K562 (cell line): ENCODE measurements around the gene STXBP6. TPM values are rescaled to one million over a fixed set of nuclear protein-coding genes. Genes with fewer than 3 reads are reported as not detected.

Experiments used
- ATAC-seq: fragments of 200-7000 bp; cut with Tn5 transposase; 3 replicates; pipeline ENCODE4 v1.9.1; 2020; ENCODE audit warnings: moderate library complexity
- BruUV-seq: library from RNA; stranded (reverse); fragments of 400-500 nt; replicated peaks from 2 replicates; lab custom pipeline; 2021; lab: Mats Ljungman, UMichigan
- CTCF ChIA-PET: fragments of 300-600 bp; formaldehyde crosslinking; extraction: SDS; loops from one replicate; lab custom pipeline; 2021; ENCODE audit warnings: low intra/inter-chr PET ratio; lab: Yijun Ruan, JAX
- POLR2A ChIA-PET: fragments of 300-600, 350-650 bp; sonication (Branson Sonifier 250); formaldehyde crosslinking; extraction: SDS; loops from one replicate; lab custom pipeline; 2021; ENCODE audit warnings: antibody characterized with exemption, inconsistent platforms; lab: Yijun Ruan, JAX
- DNase-seq, 4 experiments: peaks; one replicate each; pipeline versions ENCODE4 v3.0.0 to v3.0.0-alpha.2; 2011 to 2018; ENCODE audit warnings: low spot score in 3 of 4, mixed read lengths in 3 of 4; ENCODE audit errors: extremely low read depth in 1 of 4
- FAIRE-seq: peaks from 2 replicates; lab custom pipeline; 2011; peaks lifted over from hg19 to GRCh38; lab: Jason Lieb, UNC
- H2AFZ ChIP-seq: 2 replicates; pipeline ENCODE4 v1.6.0; 2011; ENCODE audit warnings: low read depth, low read length, control low read depth, inconsistent platforms
- H3K27ac ChIP-seq: fragments of 200-600 bp; 3 replicates; pipeline ENCODE4 v1.8.0; 2011; ENCODE audit warnings: low read depth, mild to moderate bottlenecking, control low read depth, inconsistent platforms, low read length, moderate library complexity, mixed read lengths; ENCODE audit errors: extremely low read depth
- H3K27me3 ChIP-seq, 2 experiments: fragments of 300-600 bp in 1 of 2; 2 replicates in 1 of 2; 3 replicates in 1 of 2; pipeline versions ENCODE4 v1.6.0 to v1.8.0; 2011; ENCODE audit warnings: inconsistent platforms in 2 of 2, low read length in 2 of 2, mild to moderate bottlenecking in 1 of 2, mixed read lengths in 1 of 2, moderate library complexity in 1 of 2; ENCODE audit not compliant: control insufficient read depth in 2 of 2, insufficient read depth in 2 of 2
- H3K36me3 ChIP-seq: fragments of 300-600 bp; 3 replicates; pipeline ENCODE4 v1.8.0; 2011; ENCODE audit warnings: mild to moderate bottlenecking, low read length, inconsistent platforms; ENCODE audit not compliant: control insufficient read depth, insufficient read depth
- H3K4me1 ChIP-seq, 2 experiments: fragments of 200-600 bp in 1 of 2; replicated peaks in 1 of 2; 2 replicates in 1 of 2; 3 replicates in 1 of 2; pipeline versions ENCODE4 v1.5.1 to v1.8.0; 2011; ENCODE audit warnings: inconsistent platforms in 2 of 2, low read length in 2 of 2, mild to moderate bottlenecking in 1 of 2, mixed read lengths in 1 of 2, moderate library complexity in 1 of 2; ENCODE audit not compliant: control insufficient read depth in 2 of 2, insufficient read depth in 2 of 2
- H3K4me2 ChIP-seq: 2 replicates; pipeline ENCODE4 v1.6.1; 2011; ENCODE audit warnings: low read length, control low read depth, inconsistent platforms, mixed read lengths; ENCODE audit not compliant: insufficient read depth
- H3K4me3 ChIP-seq: fragments of 200-600 bp; sonication (generic), shearing (Covaris generic); 2 replicates; pipeline ENCODE4 v1.5.1; 2016; ENCODE audit warnings: control low read depth, inconsistent platforms
- H3K79me2 ChIP-seq: fragments of 200-600 bp; 3 replicates; pipeline ENCODE4 v1.8.0; 2011; ENCODE audit warnings: low read length, inconsistent platforms; ENCODE audit not compliant: control insufficient read depth, insufficient read depth
- H3K9ac ChIP-seq, 2 experiments: 2 replicates each; pipeline versions ENCODE4 v1.6.0 to v1.6.1; 2011; ENCODE audit warnings: low read depth in 2 of 2, low read length in 2 of 2, control low read depth in 1 of 2, inconsistent platforms in 1 of 2, mild to moderate bottlenecking in 1 of 2, mixed read lengths in 1 of 2; ENCODE audit not compliant: insufficient read depth in 1 of 2
- H3K9me1 ChIP-seq: one replicate; pipeline ENCODE4 v1.6.0; 2011; ENCODE audit warnings: inconsistent platforms, mild to moderate bottlenecking, low read length, moderate library complexity; ENCODE audit not compliant: control insufficient read depth, insufficient read depth
- H3K9me3 ChIP-seq: replicated peaks from 2 replicates; pipeline ENCODE4 v1.5.1; 2011; ENCODE audit warnings: low read depth, low read length, inconsistent platforms; ENCODE audit not compliant: control insufficient read depth, insufficient read depth
- H4K20me1 ChIP-seq: replicated peaks from 2 replicates; pipeline ENCODE4 v1.6.1; 2011; ENCODE audit warnings: low read length, inconsistent platforms, mixed read lengths; ENCODE audit not compliant: control insufficient read depth, insufficient read depth
- KAT7 ChIP-seq: sonication (generic); formaldehyde crosslinking; IDR thresholded peaks from 2 replicates; pipeline ENCODE4 v1.8.0; 2022; ENCODE audit warnings: missing genetic modification reagents, mild to moderate bottlenecking, borderline replicate concordance
- MTA2 ChIP-seq: fragments of 450-650 bp; IDR thresholded peaks from 2 replicates; pipeline ENCODE4 v1.6.1; 2016; ENCODE audit warnings: low read depth
- NR1H2 ChIP-seq: sonication (generic); formaldehyde crosslinking; IDR thresholded peaks from 2 replicates; pipeline ENCODE4 v1.4.0; 2020; ENCODE audit warnings: mild to moderate bottlenecking, missing genetic modification reagents
- PKNOX1 ChIP-seq: fragments of 450-650 bp; IDR thresholded peaks from 2 replicates; pipeline ENCODE4 v1.6.1; 2016
- SREBF1 ChIP-seq: fragments of 150-350 bp; IDR thresholded peaks from 2 replicates; pipeline ENCODE4 v1.6.1; 2014; ENCODE audit warnings: antibody characterized with exemption, low read depth, low read length, borderline replicate concordance
- SUPT5H ChIP-seq: fragments of 450-650 bp; IDR thresholded peaks from 2 replicates; pipeline ENCODE4 v1.6.1; 2016
- ZC3H8 ChIP-seq: fragments of 450-650 bp; IDR thresholded peaks from 2 replicates; pipeline ENCODE4 v1.6.1; 2017
- ZNF274 ChIP-seq: IDR thresholded peaks from 2 replicates; pipeline ENCODE4 v1.6.1; 2011; ENCODE audit warnings: low read depth, mild to moderate bottlenecking, low read length, moderate library complexity, borderline replicate concordance
- WGBS: fragments of 100-300 bp; shearing (Covaris generic); methylation state at CpG from one replicate; pipeline ENCODE4 v1.1.6; 2016; ENCODE audit warnings: low coverage, mixed read lengths; ENCODE audit not compliant: insufficient coverage; ENCODE audit errors: missing lambda C conversion rate; 5-methylcytosine and 5-hydroxymethylcytosine counted together
- in situ Hi-C: fragments of 300-500 bp; cut with MboI; formaldehyde crosslinking; loops from 4 replicates; pipeline ENCODE4 v1.15.0; 2018; ENCODE audit warnings: inconsistent platforms, mixed read lengths
- intact Hi-C: fragments of 100-400 bp; cut with micrococcal nuclease; formaldehyde crosslinking; loops from 2 replicates; pipeline ENCODE4 v1.14.2; 2022
- polyA plus RNA-seq, 8 experiments: library from polyadenylated mRNA; depleted of rRNA in 4 of 8; stranded (reverse) in 5 of 8; unstranded in 3 of 8; fragments of >200 nt; fragmentation: Nextera tagmentation in 2 of 8; fragmentation: Illumina TruSeq in 1 of 8; extraction: Ambion mirVana in 2 of 8; extraction: Trizol in 1 of 8; gene quantifications; 2 replicates each; pipeline versions ENCODE4 v1.2.1 to v1.2.3, GENCODE V29; 2011 to 2014; ENCODE audit warnings: inconsistent platforms in 1 of 8, missing spikeins in 1 of 8
- total RNA-seq, 7 experiments: library from RNA; depleted of rRNA in 6 of 7; stranded (reverse); fragments of >200 nt in 6 of 7; fragmentation: Illumina TruSeq in 2 of 7; extraction: Trizol in 2 of 7; gene quantifications; 2 replicates each; pipeline versions ENCODE4 v1.2.1 to v1.2.3, GENCODE V29; 2011 to 2021; ENCODE audit warnings: low replicate concordance in 1 of 7
- TF ChIP-seq, protein P1 (sequence below): sonication (generic); formaldehyde crosslinking; IDR thresholded peaks from 2 replicates; pipeline ENCODE4 v1.8.1; 2023; ENCODE audit warnings: mild to moderate bottlenecking, missing genetic modification reagents
- TF ChIP-seq, protein P2 (sequence below): sonication (generic); formaldehyde crosslinking; IDR thresholded peaks from 2 replicates; pipeline ENCODE4 v1.8.0; 2022; ENCODE audit warnings: mild to moderate bottlenecking, missing genetic modification reagents, borderline replicate concordance
- TF ChIP-seq, protein P3 (sequence below): fragments of 250-450 bp; sonication (Bioruptor Pico); IDR thresholded peaks from 2 replicates; pipeline ENCODE4 v1.8.0; 2022; ENCODE audit warnings: inconsistent platforms
- TF ChIP-seq, protein P4 (sequence below): fragments of 450-650 bp; formaldehyde crosslinking; IDR thresholded peaks from 2 replicates; pipeline ENCODE4 v1.4.0; 2020; ENCODE audit warnings: mild to moderate bottlenecking
- TF ChIP-seq, protein P5 (sequence below): fragments of 250-450 bp; sonication (Bioruptor Pico); IDR thresholded peaks from 2 replicates; pipeline ENCODE4 v1.8.0; 2022; ENCODE audit warnings: inconsistent platforms, mild to moderate bottlenecking, moderate library complexity, borderline replicate concordance

The STXBP6 gene
- total and polyA plus RNA-seq, 9 of the 15 experiments (the other 6 are each of a cell fraction or from before 2014, with no cell fraction given) = 0.27 to 0.89 (median 0.59) TPM

DNA sequence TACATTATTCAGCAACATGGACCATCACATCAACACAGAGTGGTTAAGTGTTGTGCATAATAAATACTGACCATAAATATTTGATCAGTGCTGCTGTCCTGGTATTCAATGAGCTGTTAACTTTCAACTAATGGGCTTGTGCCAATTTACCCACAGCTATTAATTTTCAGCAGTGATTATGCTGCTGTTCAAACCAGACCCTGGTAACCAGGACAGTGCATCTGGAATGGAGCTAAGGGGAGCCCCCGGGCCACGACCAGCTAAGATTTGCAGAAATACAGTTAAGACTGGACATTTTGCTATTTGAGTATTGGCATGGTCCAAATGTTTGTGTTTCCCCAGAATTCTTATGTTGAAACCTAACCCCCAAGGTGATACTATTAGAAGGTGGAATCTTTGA lies 235.6 kb downstream of the STXBP6 start (continued):
- TF ChIP-seq, protein P1, sequence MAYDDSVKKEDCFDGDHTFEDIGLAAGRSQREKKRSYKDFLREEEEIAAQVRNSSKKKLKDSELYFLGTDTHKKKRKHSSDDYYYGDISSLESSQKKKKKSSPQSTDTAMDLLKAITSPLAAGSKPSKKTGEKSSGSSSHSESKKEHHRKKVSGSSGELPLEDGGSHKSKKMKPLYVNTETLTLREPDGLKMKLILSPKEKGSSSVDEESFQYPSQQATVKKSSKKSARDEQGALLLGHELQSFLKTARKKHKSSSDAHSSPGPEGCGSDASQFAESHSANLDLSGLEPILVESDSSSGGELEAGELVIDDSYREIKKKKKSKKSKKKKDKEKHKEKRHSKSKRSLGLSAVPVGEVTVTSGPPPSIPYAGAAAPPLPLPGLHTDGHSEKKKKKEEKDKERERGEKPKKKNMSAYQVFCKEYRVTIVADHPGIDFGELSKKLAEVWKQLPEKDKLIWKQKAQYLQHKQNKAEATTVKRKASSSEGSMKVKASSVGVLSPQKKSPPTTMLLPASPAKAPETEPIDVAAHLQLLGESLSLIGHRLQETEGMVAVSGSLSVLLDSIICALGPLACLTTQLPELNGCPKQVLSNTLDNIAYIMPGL = no peak
- TF ChIP-seq SUPT5H (no peak), ZNF274 (no peak), NR1H2 (no peak)
- TF ChIP-seq, protein P2, sequence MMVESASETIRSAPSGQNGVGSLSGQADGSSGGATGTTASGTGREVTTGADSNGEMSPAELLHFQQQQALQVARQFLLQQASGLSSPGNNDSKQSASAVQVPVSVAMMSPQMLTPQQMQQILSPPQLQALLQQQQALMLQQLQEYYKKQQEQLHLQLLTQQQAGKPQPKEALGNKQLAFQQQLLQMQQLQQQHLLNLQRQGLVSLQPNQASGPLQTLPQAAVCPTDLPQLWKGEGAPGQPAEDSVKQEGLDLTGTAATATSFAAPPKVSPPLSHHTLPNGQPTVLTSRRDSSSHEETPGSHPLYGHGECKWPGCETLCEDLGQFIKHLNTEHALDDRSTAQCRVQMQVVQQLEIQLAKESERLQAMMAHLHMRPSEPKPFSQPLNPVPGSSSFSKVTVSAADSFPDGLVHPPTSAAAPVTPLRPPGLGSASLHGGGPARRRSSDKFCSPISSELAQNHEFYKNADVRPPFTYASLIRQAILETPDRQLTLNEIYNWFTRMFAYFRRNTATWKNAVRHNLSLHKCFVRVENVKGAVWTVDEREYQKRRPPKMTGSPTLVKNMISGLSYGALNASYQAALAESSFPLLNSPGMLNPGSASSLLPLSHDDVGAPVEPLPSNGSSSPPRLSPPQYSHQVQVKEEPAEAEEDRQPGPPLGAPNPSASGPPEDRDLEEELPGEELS = no peak

- no peak for FAIRE-seq
- CTCF ChIA-PET = no interaction called here
- H3K27ac ChIP-seq = no peak overlapping the region
Measured at GRCh38 chr14:24813819-24814259, 236.1 kb downstream of the STXBP6 start.

More at GRCh38 chr14:24813819-24814259, 236.1 kb downstream of the STXBP6 start:
- H3K27me3 ChIP-seq = peaks cover 0 to under 1% of the 10 kb centered on the region in 2 experiments; a peak in 1 of 5 replicates
- DNase-seq (no peak), ATAC-seq (no peak)
- H3K36me3 ChIP-seq = no peaks in the 10 kb centered on the region
- H2AFZ ChIP-seq = no peak overlapping the region
- H3K9me1 ChIP-seq = no peaks in the 10 kb centered on the region
- POLR2A ChIA-PET = no interaction called here
- in situ Hi-C loops = loop anchor here (25.0 kb wide), 1 partner anchor 323 kb away; no protein-coding TSS in a partner anchor
- H3K9ac ChIP-seq = no peak overlapping the region
- no peaks in the 10 kb centered on the region for H3K79me2 ChIP-seq
- no peaks in the 10 kb centered on the region for H4K20me1 ChIP-seq
- H3K4me3 ChIP-seq = no peak overlapping the region
- H3K4me2 ChIP-seq = no peak overlapping the region
- WGBS = 0% methylated on average over 2 of the region's 2 CpGs
- no peak for TF ChIP-seq MTA2
- TF ChIP-seq ZC3H8 = no peak
- no peak for TF ChIP-seq KAT7 (CRISPR knock-in tag)
- TF ChIP-seq, protein P3, sequence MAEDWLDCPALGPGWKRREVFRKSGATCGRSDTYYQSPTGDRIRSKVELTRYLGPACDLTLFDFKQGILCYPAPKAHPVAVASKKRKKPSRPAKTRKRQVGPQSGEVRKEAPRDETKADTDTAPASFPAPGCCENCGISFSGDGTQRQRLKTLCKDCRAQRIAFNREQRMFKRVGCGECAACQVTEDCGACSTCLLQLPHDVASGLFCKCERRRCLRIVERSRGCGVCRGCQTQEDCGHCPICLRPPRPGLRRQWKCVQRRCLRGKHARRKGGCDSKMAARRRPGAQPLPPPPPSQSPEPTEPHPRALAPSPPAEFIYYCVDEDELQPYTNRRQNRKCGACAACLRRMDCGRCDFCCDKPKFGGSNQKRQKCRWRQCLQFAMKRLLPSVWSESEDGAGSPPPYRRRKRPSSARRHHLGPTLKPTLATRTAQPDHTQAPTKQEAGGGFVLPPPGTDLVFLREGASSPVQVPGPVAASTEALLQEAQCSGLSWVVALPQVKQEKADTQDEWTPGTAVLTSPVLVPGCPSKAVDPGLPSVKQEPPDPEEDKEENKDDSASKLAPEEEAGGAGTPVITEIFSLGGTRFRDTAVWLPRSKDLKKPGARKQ (CRISPR knock-in tag) = no peak
- TF ChIP-seq, protein P4, sequence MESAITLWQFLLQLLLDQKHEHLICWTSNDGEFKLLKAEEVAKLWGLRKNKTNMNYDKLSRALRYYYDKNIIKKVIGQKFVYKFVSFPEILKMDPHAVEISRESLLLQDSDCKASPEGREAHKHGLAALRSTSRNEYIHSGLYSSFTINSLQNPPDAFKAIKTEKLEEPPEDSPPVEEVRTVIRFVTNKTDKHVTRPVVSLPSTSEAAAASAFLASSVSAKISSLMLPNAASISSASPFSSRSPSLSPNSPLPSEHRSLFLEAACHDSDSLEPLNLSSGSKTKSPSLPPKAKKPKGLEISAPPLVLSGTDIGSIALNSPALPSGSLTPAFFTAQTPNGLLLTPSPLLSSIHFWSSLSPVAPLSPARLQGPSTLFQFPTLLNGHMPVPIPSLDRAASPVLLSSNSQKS (CRISPR knock-in tag) = no peak
- TF ChIP-seq, protein P5, sequence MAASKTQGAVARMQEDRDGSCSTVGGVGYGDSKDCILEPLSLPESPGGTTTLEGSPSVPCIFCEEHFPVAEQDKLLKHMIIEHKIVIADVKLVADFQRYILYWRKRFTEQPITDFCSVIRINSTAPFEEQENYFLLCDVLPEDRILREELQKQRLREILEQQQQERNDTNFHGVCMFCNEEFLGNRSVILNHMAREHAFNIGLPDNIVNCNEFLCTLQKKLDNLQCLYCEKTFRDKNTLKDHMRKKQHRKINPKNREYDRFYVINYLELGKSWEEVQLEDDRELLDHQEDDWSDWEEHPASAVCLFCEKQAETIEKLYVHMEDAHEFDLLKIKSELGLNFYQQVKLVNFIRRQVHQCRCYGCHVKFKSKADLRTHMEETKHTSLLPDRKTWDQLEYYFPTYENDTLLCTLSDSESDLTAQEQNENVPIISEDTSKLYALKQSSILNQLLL (CRISPR knock-in tag) = no peak
- no peak for TF ChIP-seq SREBF1
- no peak for TF ChIP-seq PKNOX1
- TF ChIP-seq, all 486 proteins: peak for 0
- intact Hi-C loops = no loop called here
- Histone ChIP-seq H3K9me3 (no peaks in the 10 kb centered on the region), H3K4me1 (no peaks in the 10 kb centered on the region)
- BruUV-seq = no TSS peak
